DMS114 treated with DMSO at 0.1 percent for 48 hours (cell line): ENCODE results near the gene IL7R.

ENCODE experiments used
- DNase-seq: peaks from one replicate; lab custom pipeline; 2025; ENCODE audit not compliant: unreplicated experiment; lab: John Stamatoyannopoulos, UW

The IL7R gene, protein sequence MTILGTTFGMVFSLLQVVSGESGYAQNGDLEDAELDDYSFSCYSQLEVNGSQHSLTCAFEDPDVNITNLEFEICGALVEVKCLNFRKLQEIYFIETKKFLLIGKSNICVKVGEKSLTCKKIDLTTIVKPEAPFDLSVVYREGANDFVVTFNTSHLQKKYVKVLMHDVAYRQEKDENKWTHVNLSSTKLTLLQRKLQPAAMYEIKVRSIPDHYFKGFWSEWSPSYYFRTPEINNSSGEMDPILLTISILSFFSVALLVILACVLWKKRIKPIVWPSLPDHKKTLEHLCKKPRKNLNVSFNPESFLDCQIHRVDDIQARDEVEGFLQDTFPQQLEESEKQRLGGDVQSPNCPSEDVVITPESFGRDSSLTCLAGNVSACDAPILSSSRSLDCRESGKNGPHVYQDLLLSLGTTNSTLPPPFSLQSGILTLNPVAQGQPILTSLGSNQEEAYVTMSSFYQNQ

DNA sequence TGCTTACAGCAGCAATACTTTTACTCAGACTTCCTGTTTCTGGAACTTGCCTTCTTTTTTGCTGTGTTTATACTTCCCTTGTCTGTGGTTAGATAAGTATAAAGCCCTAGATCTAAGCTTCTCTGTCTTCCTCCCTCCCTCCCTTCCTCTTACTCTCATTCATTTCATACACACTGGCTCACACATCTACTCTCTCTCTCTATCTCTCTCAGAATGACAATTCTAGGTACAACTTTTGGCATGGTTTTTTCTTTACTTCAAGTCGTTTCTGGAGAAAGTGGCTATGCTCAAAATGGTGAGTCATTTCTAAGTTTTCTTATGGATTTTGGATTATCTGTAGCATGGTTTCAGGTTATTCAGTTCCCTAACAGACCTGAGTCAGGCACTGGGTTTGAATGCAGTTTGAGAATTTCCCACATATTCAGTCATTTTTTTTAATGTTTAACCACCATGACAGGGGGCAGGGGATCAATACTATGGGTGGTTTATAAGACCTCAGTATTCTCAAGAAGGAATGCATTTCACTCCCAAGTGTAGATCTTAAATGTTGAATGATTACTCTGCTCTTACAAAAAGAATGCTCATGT is at the start of gene IL7R:
Gene IL7R (plus strand): TSS at position 127 of the 587 bp plus-strand sequence. CDS start 87 bp downstream, at position 214.
- no peak for DNase-seq

DNA sequence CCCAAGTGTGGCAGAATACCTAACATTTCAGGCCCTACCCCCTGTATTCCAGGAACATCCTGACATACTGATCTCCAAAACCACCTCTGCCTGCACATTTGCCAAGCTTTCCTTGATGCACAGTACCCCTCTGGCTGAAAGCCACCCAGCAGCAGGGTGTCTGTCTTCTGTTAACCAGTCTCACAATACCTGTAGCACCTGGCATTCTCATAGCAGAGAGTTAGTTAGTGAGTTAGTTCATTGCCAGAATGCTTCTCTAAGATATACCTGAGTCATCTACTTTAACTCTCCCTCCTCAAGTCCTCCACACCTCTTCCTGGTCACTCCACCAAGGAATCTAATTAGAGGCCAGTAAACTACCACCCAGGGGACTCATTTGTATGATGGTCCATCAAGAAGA is 46.1 kb upstream of the IL7R start:
- DNase-seq = no peak

DNA sequence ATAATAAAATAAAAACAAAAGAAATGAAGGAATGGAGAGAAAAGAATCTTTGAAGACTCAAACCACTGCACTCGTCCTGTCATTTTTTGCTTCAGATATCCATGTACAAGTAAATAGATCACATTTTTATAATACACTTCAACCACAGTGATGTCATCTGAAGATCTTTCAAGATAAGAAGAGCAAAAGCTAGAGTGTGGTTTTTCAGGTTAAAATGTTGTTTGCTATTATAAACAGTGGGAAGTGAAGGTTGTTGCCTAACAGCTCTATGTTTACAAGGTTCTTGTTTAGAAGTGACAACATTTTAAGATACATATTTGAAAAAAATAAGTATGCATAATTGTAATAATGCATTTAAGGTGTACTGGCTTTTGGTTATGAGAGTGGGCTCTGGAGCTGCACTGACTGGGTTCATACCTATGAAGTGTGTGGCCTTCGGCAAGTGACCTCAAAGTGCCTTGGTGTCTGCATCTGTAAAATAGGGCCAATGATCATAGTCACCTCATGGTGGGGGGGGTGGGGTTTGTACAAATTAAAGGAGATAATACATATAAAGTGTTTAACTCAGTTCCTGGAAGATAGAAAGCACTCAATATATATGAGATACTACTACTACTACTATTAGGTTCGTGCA is 45.5 kb upstream of the IL7R start:
- DNase-seq = no peak

DNA sequence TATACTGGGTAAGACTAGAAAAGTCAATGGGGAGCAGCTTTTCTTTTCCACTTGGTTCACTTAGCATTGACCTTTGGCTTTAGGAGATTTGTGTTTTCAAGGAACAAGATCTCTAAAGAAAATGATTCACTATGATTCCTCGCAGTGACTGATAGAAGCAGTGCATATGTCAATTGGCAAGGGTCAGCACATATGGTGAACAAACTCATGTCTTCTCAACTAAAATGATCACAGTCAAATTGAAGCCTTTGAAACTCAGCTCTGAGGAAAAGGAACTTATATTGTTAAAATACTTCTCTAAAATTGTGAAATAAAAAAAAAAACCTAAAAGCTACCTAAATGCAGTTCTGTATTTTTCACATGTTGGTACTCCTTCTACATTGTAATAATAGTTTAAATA is 43.2 kb upstream of the IL7R start:
- no peak for DNase-seq

DNA sequence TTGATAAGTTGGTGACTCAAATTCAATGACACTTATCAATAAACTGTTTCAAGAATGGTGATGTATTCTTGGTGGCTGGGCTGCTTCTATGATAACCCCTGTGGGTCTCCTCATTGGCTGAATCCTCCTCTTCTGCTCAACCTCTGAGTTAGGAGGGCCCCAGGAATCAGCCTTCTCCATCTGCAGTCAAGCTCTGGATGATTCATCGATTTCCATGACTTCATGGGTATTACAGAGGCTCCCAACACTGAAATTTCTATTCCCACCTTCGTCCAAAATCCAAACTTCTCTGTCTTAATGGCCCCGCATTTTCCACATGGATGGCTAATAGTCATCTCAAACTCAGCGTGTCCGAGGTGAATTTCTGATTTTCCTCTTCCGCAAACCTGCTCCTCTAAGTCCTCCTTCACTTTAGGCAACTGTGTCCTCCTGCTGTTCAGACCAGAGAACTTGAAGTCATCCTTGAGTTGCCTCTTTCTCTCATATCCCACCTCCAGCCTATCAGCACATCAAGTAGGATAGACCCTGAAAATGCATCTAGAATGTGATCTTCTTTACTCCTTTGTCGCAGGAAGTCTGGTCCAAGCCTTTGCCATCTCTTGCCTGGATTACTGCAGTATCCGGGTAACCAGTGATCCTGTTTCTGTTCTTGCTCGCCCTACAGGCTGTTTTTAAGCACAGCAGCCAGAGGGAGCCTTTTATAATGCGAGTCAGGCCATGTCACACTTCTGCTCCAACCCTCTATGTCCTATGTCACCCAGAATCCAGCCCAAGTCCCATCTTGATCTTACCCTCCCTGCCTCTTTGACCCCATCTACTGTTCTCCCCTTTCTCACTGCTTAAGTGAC is 41.4 kb upstream of the IL7R start:
- no peak for DNase-seq

DNA sequence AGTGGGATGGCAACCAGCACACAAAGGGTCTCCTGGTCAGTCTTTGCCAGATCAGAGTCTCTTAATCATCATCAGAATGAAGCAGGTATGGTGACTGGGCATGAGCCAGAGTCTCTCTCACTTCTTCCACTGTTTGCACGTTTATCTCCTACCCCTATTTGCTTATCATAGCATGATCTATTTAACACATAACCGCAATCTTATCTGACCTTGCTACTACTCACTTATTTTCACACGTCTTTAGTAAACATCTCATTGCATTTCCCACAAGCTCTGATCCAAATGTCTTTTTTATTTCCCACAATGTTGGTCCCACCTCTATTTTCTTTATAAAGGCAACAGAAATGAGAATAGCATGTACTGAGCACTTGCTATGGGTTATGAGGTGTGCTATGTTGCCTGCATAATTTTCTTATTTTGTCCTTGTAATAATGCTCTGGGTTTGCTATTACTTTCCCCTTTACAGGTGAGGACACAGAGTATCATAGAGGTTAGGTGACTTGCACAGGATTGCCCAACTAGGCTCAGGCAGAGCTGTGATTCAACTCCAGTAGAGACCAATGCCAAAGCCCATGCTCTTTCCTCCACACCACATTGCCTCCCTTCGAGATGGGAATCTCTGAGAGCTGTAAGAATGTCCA is 39.7 kb upstream of the IL7R start:
- DNase-seq = no peak

DNA sequence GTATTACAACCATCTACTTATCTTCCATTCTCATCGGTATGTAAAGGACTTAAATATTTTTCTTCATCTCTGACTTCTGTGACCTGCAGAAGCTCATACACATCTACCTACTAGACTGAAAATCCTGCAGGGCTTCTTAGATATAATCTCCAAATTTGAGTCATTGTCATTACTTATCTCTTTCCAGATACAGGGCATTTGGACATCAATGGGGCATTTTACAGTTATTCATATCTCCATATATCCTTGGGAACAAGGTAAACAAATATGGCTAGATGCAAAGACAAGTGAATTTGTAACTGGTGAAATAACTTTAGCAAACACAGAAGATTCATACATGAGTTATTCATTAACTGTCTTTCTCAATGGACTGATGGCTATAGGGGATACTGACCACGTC is 37.7 kb upstream of the IL7R start:
- no peak for DNase-seq

DNA sequence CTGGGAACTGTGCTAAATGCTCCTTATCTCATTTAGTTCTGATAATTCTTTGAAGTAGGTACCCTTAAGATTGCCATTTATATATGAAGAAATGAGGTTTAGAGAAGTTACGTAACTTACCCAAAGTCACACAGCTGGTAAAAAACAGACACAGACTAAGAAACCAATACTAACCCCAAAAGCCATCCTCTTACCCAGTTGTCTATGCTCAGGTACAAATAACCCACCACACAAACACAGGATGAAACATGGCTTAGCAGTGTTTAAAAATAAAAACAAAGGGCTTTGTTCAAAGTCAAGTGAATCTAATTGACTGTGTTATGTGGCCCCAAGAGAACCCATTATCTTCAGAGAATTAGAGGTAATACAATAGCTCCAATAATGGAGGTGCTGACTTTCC is 37.0 kb upstream of the IL7R start:
- no peak for DNase-seq

DNA sequence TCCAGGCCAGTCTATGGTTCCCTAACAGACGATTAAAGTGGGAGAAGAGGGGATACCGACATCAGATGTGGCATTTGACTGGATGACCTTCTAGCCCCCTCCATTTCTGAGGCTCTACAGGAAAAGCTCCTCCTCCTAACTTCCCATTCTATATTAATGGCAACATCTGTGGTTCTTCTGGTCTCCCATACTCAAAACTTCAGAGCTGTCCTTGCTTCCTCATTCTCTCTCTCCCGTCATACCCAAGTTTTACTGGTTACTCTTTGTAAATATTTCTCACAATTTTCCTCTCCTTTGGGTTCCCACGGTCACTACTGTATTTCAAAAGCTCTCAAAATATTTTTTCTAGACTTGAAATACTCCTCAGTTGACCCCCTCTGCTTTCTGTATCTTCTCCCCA is 36.0 kb upstream of the IL7R start:
- DNase-seq = no peak

DNA sequence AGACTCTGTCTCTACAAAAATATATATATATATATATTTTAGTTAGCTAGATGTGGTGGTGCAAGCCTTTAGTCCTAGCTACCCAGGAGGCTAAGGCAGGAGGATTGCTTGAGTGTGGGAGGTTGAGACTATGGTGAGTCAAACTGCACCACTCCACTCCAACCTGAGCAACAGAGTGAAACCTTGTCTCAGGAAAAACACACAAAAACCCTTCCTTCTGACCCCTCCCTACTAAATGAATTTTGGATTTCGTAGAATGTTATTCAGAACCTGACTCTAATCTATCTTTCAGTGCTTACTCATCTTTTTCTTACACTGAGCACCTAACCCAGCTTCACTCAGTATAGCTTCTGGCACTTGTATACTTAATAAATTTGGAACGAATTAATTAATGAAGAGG is 35.2 kb upstream of the IL7R start:
- DNase-seq = no peak

DNA sequence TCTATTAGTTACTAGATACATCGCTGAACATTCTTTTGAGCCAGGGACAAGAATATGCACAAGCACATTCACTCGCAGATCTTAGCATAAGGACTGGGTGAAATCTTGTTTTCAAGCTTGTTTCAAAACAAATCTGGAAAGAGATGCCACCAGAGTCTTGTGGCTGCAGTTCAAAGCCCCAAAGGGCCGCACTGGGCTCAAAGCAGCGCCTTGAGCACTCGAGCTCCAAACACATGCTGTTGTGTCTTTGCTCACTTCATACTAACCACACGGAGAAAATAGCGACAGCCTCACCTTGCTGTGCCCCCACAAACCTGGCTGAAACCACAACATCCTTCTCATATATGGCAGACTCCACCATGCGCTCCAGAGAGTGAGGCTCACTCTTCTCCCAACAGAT is 34.2 kb upstream of the IL7R start:
- no peak for DNase-seq

DNA sequence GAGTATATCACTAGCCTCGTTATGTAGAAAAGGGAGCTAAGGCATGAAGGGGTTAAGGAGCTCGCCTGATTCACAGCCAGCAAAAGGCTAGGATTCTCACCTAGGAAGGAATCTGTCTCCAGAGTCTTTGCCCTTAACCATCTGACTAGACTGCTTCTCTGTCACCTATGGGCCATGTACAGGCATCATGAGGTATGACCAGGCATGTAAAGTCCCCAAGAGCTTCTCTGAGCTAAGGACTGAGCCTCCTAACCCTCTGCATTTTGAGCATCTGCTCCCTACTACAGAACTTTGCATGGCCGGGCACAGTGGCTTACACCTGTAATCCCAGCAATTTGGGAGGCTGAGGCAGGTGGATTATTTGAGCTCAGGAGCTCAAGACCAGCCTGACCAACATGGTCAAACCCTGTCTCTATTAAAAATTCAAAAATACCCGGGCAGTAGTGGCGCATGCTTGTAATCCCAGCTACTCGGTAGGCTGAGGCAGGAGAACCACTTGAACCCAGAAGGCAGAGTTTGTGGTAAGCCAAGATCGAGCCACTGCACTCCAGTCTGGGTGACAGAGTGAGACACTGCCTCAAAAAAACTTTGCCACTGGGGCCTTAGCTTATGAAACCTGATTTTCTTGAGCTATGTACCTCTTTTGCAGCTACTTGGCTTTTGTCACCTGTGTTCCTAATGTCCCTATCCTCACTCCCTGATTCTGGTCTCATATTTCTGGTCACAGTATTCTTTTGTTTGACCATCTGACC is 33.2 kb upstream of the IL7R start:
- no peak for DNase-seq

DNA sequence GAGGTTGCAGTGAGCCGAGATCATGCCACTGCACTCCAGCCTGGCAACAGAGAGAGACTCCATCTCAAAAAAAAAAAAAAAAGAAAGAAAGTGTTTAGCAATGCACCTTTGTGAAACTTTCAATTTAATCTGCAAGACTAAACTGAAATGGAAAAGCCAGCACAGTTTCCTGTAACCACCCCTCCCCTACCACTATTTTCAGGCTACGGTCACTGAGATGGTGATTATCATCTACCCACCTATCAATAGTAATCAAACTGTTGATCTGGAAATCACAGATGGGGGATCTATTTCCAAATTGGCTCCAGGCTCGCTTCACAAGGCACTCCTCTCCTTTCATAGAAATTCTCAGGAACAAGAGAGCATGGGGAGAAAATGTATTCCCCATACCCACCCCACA is 30.6 kb upstream of the IL7R start:
- DNase-seq = no peak

DNA sequence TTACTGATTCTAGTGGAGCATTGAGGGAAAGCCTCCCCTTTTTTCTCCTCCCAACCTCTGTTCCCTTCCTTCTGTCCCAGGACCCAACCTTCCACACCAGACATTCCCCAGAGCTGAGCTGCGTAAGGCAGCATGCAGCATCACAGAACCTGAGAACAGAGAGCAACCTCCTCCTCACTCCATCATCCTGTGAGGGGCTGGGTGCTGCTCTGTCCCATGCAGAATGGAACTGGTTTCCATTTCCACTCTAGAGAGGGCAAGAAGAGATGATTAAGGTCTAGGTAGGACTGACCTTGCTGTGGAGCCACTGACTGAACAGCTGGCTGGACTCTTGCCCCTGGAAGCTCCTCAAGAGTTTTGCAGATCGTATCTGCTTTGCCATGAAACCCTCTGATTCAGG is 30.1 kb upstream of the IL7R start:
- no peak for DNase-seq

DNA sequence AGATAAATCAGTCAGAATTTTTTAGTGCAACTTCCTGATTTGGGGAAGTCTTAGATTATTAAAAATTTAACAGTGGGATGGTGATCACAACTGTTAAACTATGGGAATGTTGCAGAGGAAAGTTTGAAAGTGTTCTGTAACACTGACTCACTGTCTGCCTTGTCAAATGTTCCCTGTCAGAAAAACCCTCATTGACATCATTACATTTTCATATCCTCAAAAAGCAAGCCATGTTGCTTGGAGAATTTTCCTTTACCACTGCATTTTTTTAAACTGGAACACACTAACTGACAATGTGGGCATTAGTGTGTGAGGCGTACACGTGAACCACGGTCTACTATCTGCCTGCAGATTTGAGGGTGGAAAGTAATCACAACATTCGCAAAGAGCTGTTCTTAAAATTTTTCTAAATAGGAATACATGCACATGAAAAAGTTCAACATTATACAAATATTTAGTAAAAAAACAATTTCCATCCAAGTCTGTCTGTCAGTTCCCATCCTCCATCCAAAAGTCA is 28.6 kb upstream of the IL7R start:
- no peak for DNase-seq

DNA sequence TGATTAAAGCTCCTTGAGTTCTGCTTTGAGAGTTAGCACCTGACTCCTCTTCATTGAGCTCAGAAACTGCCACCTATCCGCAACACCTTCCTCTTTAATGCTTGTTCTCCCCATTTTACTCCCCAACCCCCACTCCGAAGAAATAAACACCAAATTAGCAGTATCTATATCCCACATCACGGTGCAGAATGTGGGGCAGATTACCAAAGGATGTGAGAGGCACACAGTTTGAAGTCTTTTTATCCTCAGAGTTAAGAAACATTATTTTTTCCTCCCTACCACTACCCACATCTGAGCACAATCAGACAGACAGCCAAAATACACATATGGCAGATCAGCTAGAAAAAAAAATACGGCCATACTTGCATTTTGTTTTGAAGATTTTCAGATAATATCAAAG is 26.1 kb upstream of the IL7R start:
- DNase-seq = no peak

DNA sequence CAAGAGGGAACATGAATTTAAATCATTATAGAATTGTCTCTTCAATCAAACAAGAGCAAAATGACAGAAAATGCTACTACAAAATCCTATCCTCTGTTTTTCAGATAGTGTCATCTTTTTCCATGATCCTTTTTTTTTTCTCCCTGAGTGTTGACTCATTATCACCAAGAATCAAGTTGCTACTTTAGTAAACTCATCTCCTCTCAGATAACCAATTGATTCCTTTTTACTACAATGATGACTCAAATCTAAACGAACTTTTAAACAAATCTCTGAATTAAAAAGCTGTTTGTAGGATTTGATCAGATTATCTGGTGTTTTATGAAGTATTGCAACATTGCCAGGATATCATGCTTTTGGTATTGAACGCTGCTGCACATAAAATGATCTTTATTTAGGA is 23.9 kb upstream of the IL7R start:
- DNase-seq = no peak

DNA sequence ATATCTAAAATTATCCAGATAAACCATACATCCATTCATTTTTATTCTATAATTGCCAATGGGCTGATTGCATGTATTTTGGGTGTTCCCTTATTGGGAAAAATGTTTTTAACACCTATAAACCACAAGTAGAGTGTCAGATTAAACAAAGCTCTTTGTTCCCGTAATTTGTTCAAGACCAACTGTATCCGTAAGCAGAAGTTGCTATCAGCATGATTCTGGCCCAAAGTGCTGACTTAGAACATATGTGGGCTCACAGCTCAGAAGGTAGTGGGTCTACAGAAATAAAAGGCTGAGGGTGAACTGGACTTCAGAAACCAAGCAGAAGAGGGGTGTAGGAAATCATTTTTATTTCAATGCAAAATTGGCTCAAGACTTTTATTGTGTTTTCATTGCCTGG is 23.5 kb upstream of the IL7R start:
- no peak for DNase-seq

DNA sequence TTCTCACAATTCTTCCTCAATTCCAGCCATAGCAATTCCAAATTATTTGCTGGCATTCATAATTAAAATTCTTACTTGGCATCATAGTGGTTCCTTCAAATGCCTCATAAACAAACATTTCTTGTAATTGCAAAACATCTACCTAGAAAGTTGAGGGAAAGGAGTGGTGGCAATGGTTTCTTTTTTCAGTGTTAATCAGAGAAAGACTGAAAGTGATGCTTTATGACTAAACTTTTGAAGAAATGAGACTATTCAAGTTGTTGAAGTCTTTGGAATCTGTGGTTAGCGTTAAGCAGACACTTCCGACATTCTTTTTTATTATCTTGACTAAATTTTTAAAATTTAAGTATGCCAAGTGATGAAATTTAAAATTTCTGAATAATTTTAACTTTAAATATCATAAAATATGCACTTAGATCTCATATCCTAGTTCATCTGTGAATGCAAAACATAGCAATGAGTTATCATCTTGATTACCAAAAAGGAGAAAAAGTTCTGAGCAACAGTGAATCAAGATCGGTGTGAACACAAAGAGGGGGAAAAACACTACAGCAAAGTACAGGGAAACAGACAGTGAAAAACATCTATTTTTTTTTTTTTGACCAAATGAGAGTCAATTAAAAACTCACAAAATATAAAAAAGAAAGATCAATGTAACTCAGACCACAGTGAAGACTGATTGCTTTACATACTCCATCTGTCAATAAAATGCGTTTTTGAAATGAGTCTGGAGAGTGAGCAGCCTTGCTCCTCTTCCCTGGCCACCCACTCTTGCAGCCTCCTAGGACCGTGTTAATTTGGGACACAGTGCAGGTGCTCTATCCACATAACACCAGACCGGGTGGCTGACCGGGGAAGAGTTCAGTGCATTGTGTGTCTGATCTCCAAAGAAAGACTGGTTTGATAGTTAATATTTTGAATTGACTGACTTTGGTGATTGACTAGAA is 20.6 kb upstream of the IL7R start:
- DNase-seq = no peak
